MV-4-11 (cell line): Measurements from ENCODE around the gene IFNA10.
A peak's percentile ranks its signal among the peaks of the same experiment; 100 is the strongest.
"Not testable (repeated sequence)": the region's sequence is repeated elsewhere in the genome, so short reads cannot be mapped to it uniquely, and the experiment has no call there.

Source experiments
- DNase-seq: peaks from one replicate; lab custom pipeline; 2025; lab: John Stamatoyannopoulos, UW

IFNA10 gene

GRCh38 chr9:21194867-21195776, 11.8 kb downstream of the IFNA10 start:
- peak; percentile 70 for DNase-seq

- DNase-seq: not testable (repeated sequence)
These were observed 19.5 kb downstream of the IFNA10 start, which contains the start of gene IFNA4 for GRCh38 chr9:21187487-21187886. Gene IFNA4, minus strand, starts transcription at chr9:21187587. Its CDS starts 56 bp downstream, at chr9:21187531.

GRCh38 chr9:21182810-21183736, 23.9 kb downstream of the IFNA10 start:
- DNase-seq: peak; percentile 72

- DNase-seq: no peak
These were observed 32.3 kb downstream of the IFNA10 start for GRCh38 chr9:21174671-21175070.

GRCh38 chr9:21172156-21172555, 34.8 kb downstream of the IFNA10 start:
- no peak for DNase-seq

GRCh38 chr9:21171351-21171750, 35.6 kb downstream of the IFNA10 start:
- DNase-seq: no peak

GRCh38 chr9:21166560-21166959, 40.4 kb downstream of the IFNA10 start, which contains the start of gene IFNA21:
Gene IFNA21, minus strand, starts transcription at chr9:21166660. Its CDS starts 48 bp downstream, at chr9:21166612.
- not testable (repeated sequence) for DNase-seq

GRCh38 chr9:21165516-21165915, 41.4 kb downstream of the IFNA10 start:
- DNase-seq: no peak

GRCh38 chr9:21160178-21160577, 46.8 kb downstream of the IFNA10 start:
- DNase-seq: peak; percentile 91
